IPS-15b (cell line): Measurements from ENCODE around the gene TMEM191C.
"Not testable (repeated sequence)": the region's sequence is repeated elsewhere in the genome, so short reads cannot be mapped to it uniquely, and the experiment has no call there.

Experiments used
- H3K27me3 ChIP-seq: one replicate; pipeline ENCODE4 v1.6.1; 2013; ENCODE audit warnings: low read length; ENCODE audit not compliant: control insufficient read depth, insufficient read depth
- H3K36me3 ChIP-seq: one replicate; pipeline ENCODE4 v1.6.1; 2013; ENCODE audit warnings: low read length; ENCODE audit not compliant: control insufficient read depth, insufficient read depth
- H3K4me1 ChIP-seq: one replicate; pipeline ENCODE4 v1.6.1; 2013; ENCODE audit warnings: mild to moderate bottlenecking, low read length; ENCODE audit not compliant: control insufficient read depth, insufficient read depth
- H3K4me3 ChIP-seq: one replicate; pipeline ENCODE4 v1.5.1; 2013; ENCODE audit warnings: low read depth, low read length
- H3K9ac ChIP-seq: one replicate; pipeline ENCODE4 v1.6.1; 2013; ENCODE audit warnings: low read depth, mild to moderate bottlenecking, low read length
- H3K9me3 ChIP-seq: one replicate; pipeline ENCODE4 v1.6.1; 2013; ENCODE audit warnings: mild to moderate bottlenecking, low read length; ENCODE audit not compliant: control insufficient read depth, insufficient read depth

Gene TMEM191C

GRCh38 chr22:21468194-21469096, 1.3 kb downstream of the TMEM191C start:
- not testable (repeated sequence) for H3K9me3 ChIP-seq, H3K4me3 ChIP-seq, H3K9ac ChIP-seq, H3K27me3 ChIP-seq, H3K4me1 ChIP-seq, H3K36me3 ChIP-seq

- H3K4me3 ChIP-seq, H3K9ac ChIP-seq, H3K27me3 ChIP-seq, H3K4me1 ChIP-seq, H3K36me3 ChIP-seq, H3K9me3 ChIP-seq: not testable (repeated sequence)
These were observed 2.2 kb downstream of the TMEM191C start for GRCh38 chr22:21469097-21469994.

GRCh38 chr22:21472984-21473383, 5.8 kb downstream of the TMEM191C start:
- H3K9me3 ChIP-seq, result not testable (repeated sequence)

GRCh38 chr22:21473664-21474063, 6.5 kb downstream of the TMEM191C start:
- not testable (repeated sequence) for H3K9ac ChIP-seq, H3K4me1 ChIP-seq

More at GRCh38 chr22:21472984-21473383, 5.8 kb downstream of the TMEM191C start:
- not testable (repeated sequence) for H3K4me1 ChIP-seq, H3K27me3 ChIP-seq, H3K36me3 ChIP-seq, H3K4me3 ChIP-seq, H3K9ac ChIP-seq

GRCh38 chr22:21484039-21484438, 16.9 kb downstream of the TMEM191C start:
- not testable (repeated sequence) for H3K4me3 ChIP-seq, H3K9me3 ChIP-seq

More at GRCh38 chr22:21473664-21474063, 6.5 kb downstream of the TMEM191C start:
- not testable (repeated sequence) for H3K36me3 ChIP-seq, H3K9me3 ChIP-seq, H3K27me3 ChIP-seq, H3K4me3 ChIP-seq

GRCh38 chr22:21487723-21488122, 20.5 kb downstream of the TMEM191C start:
- H3K4me1 ChIP-seq, H3K36me3 ChIP-seq, H3K9me3 ChIP-seq, H3K27me3 ChIP-seq, H3K4me3 ChIP-seq, H3K9ac ChIP-seq: not testable (repeated sequence)

More at GRCh38 chr22:21484039-21484438, 16.9 kb downstream of the TMEM191C start:
- not testable (repeated sequence) for H3K36me3 ChIP-seq, H3K9ac ChIP-seq, H3K27me3 ChIP-seq, H3K4me1 ChIP-seq

GRCh38 chr22:21489149-21489680, 22.0 kb downstream of the TMEM191C start:
- not testable (repeated sequence) for H3K36me3 ChIP-seq, H3K9me3 ChIP-seq, H3K4me1 ChIP-seq, H3K27me3 ChIP-seq, H3K9ac ChIP-seq, H3K4me3 ChIP-seq

GRCh38 chr22:21490556-21490955, 23.4 kb downstream of the TMEM191C start:
- not testable (repeated sequence) for H3K9me3 ChIP-seq, H3K9ac ChIP-seq, H3K27me3 ChIP-seq, H3K4me3 ChIP-seq, H3K4me1 ChIP-seq, H3K36me3 ChIP-seq

GRCh38 chr22:21492271-21492670, 25.1 kb downstream of the TMEM191C start:
- not testable (repeated sequence) for H3K4me3 ChIP-seq, H3K9me3 ChIP-seq, H3K9ac ChIP-seq, H3K27me3 ChIP-seq, H3K4me1 ChIP-seq, H3K36me3 ChIP-seq

GRCh38 chr22:21493789-21494782, 26.9 kb downstream of the TMEM191C start:
- H3K4me3 ChIP-seq, H3K36me3 ChIP-seq, H3K4me1 ChIP-seq, H3K9ac ChIP-seq, H3K9me3 ChIP-seq, H3K27me3 ChIP-seq: not testable (repeated sequence)

- not testable (repeated sequence) for H3K4me1 ChIP-seq, H3K27me3 ChIP-seq, H3K4me3 ChIP-seq, H3K9ac ChIP-seq, H3K36me3 ChIP-seq, H3K9me3 ChIP-seq
These were observed 30.8 kb downstream of the TMEM191C start for GRCh38 chr22:21497984-21498383.
